ENCODE measurements around the gene VRK1.
"Not testable (repeated sequence)": the region's sequence is repeated elsewhere in the genome, so short reads cannot be mapped to it uniquely, and the experiment has no call there.

VRK1 gene, protein sequence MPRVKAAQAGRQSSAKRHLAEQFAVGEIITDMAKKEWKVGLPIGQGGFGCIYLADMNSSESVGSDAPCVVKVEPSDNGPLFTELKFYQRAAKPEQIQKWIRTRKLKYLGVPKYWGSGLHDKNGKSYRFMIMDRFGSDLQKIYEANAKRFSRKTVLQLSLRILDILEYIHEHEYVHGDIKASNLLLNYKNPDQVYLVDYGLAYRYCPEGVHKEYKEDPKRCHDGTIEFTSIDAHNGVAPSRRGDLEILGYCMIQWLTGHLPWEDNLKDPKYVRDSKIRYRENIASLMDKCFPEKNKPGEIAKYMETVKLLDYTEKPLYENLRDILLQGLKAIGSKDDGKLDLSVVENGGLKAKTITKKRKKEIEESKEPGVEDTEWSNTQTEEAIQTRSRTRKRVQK

DNA sequence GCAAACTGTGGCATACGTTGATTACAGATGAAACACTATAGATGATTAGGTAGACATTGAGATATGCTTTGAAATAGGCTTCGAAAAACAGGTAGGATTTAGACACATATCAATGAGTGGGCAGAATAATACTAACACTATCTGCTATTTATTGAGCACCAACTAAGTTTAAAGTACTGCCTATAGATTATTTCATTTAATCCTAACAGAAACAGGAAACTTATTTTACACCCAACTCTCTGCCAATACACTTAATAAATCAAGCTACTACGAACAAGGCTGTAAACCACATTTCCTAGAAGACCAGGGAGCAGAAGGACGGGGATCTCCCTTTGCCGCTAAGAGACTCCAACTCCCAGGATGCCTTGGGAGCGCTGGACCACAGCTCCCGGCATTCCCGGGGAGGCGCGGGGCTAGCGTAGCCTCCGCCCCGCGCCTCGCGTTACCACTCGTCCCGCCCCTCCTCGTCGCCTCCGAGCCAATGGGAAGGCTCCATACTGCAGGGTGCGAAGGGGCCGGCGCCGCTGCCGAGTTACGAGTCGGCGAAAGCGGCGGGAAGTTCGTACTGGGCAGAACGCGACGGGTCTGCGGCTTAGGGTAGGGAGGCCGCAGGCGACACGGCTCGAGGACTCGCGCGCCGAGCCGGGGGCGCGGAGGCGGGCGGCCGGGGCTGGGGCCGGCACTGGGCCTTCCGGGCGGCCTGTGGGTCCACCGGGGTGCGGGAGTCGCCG lies at the start of gene VRK1:
Gene VRK1 (plus strand): TSS at position 532 of the 731 bp plus-strand sequence. CDS start 36,090 bp downstream, outside the sequence.
- peak; percentile 95 for DNase-seq

DNA sequence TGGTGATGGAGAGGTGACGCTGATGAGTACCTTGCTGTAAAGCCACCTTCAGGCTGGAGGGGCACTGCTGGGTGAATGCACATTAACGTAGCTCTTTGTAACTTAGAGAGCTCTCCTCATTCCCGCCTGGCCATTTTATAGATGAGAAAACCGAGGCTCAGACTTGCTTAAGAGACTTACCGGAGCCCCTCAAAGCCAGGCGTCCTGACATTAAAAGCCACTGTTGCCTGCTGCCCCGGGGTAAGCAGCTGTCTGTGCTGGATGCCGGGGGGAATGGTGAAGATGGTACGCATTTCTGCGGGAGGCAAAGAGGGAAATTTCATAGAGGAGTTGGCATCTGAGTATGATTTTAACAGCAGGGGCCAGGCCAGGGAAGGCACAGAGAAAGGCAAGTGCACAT lies 49.6 kb upstream of the VRK1 start:
- no peak for DNase-seq

DNA sequence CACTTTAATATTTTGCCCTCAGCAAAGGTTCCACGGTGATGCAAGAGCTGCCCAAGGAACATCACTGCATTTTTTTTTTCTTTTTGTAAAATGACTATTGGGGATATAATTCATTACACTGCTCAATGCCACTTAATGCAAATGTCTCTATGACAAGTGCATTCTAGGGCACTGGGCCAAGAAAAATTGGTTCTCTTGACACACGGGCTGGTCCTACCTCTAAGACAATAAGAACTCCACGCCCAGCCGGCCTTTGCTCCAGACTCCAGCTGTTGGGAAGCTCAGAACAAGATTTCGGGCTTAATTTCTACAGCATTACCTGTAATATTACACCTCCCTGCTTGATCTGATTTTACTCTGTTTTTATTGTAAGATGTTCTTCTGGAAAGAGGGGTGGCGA lies 48.8 kb upstream of the VRK1 start:
- no peak for DNase-seq

DNA sequence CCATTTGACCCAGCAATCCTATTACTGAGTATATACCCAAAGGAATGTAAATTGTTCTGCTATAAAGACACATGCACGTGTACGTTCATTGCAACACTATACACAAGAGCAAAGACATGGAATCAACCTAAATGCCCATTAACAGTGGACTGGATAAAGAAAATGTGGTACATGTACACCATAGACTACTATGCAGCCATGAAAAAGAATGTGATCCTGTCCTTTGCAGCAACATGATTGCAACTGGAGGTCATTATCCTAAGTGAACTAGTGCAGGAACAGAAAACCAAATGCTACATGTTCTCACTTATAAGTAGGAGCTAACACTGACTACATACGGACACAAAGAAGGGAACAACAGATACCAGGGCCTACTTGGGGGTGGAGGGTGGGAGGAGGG lies 45.7 kb upstream of the VRK1 start:
- no peak for DNase-seq

DNA sequence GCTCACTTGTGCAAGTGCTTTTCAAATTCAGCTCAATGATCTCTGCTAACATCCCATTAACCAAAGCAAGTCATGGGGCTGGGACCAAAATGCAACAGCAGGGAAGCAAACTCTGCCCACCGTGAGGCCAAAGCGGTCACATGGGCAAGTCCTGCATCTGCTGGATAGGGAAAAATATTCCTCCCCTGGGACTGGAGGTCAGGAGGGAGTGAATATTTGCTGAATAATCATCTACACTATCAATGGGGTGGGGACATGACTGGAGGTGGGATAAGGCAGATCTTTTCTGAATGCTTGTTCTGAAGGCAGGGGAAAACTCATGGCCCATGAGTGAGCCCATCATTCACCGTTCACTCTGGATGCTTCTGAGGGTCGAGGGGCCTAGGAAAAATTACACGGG lies 45.1 kb upstream of the VRK1 start:
- DNase-seq, result no peak

DNA sequence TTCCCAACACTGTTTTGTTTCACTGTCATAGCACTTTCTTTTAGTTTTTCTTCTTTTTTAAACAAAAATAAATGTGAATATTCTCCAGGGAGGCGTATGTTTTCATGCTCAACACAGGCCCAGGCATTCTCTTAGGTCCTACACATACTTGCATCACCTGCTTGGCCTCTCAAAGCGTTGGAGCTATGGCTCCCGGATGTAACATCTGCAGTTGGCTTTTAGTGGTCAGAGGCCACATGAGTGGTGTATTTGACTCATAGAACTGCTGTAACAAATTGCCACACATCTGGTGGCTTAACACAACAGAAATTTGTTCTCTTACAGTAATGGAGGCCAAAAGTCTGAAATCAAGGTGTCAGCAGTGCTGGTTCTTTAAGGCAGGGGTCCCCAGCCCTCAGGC lies 44.6 kb upstream of the VRK1 start:
- no peak for DNase-seq

DNA sequence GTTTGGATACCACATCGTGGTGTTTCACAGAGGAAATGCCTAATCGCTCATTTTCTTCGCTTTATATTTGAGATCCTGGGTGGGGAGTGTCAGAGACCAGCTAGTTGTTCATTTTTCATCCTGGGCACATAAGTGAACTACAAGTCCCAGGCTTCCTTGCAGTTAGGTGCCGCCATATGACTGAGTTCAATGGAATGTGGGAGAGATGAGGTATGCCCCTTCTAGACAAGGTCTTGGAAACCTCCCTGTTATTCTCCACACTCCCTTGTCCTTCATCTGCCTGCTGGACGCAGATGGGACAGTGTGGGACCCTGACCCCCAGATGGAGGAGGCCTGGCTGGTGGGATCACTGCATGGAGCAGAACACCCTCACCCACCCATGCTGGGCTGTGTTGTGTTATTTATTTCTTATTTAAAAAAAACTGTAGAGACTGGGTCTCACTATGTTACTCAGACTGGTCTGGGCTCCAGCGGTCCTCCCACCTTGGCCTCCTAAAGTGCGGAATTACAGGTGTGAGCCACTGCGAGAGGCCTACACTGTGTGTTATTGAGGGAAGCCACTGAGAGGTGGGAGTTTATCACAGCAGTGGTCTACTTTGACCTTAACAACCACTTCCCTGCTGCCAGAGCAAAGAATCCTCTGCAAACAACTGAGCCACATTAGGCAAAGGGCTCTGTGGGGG lies 42.9 kb upstream of the VRK1 start:
- no peak for DNase-seq

DNA sequence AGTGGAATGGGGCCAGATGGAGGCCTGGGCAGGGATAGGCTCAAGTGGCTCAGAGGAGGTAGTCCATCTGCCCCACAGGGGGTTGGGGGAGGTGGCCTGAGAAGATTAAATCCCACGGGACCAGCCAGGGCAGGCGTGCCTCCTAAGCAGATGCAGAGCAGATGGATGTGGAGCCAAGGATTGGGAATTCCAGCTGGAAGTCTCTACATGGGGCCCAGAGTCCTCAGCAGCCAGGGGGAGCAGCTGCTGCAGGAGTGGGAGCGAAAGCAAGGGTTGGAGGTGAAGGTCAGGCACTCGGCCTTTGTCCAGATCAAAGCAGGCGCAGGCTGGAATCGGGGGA lies 42.4 kb upstream of the VRK1 start:
- DNase-seq, result no peak

DNA sequence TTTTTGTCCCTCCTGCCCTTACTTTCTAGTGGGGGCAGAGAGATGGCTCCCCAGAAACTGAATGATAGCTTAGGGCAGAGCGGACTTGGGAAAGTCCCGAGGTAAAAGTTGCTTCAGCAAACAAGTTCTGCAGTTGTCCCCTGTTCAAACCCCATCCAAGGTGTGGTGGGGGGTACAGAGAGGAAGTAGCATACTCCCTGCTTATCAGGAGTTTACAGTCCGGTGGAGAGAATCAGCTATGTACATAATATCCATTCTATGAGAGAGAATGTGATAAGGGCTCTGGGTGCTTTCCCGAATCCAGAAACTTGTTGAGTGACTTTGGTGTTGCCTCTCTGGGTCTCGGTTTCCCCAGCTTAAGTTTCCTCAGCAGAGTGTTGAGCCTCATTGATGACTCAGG lies 40.4 kb upstream of the VRK1 start:
- no peak for DNase-seq

DNA sequence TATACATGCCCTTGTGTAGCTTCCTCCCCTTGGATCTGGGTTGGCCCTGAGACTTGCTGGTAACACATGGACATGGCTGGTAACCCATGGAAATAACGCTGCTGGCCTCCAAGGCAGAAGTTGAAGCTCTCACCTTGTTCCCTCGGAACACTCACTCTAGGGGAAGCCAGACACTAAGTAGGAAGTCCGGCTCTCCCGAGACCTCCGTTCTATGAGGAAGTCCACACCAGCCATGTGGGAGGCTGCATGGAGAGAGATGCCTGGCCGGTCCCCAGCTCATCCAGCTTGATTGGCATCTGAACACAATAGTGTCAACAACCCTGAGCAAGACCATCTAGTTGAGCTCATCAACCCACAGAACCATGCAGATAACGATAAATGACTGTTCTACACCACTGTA lies 39.7 kb upstream of the VRK1 start:
- DNase-seq, result no peak

DNA sequence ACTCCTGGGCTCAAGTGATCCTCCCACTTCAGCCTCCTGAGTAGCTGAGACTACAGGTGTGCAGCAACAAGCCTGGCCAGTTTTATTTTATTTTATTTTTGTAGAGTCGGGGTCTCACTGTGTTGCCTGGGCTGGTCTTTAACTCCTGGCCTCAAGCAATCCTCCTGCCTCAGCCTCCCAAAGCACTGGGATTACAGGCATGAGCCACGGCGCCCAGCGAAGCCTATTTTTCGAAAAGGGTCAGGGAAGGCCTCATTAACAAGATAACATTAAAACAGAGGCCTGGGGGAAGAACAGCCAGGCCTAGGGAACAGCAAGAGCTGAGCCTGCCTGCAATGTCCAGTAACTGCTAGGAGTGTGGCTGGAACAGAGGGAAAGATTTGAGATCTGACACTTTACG lies 36.1 kb upstream of the VRK1 start:
- DNase-seq, result no peak

DNA sequence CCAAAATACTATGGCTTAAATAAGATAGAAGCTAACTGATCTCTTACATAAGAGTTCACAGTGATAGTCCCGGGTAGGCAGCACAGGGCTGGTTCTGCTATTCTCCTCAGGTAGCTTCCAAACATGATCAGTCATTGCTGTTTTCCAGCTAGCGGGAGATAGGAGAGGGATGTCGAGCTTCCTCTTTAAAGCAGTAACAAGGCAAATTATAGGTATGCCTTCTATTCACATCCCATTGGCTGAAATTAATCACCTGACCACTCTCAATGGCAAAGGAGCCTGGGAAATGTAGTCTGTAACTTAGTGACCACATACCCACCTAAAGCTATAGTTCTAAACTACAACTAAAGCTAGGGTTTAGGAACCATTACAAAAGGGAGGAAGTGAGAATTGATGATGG lies 34.5 kb upstream of the VRK1 start:
- DNase-seq, result no peak

DNA sequence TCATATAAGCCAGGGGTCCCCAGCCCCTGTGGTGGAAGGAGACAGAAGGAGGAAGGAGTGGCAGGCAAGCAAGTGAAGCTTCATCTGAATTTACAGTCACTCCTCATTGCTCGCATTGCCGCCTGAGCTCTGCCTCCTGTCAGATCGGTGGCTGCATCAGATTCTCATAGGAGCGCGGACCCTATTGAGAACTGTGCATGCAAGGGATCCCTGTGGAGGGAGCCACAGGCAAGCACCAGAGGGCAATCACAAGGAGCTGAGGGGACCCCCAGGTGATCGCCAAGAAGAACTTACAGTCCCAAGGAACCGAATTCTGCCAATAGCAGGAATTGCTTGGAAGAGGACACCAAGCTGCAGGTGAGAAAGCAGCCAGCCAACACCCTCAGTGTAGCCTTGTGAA lies 33.2 kb upstream of the VRK1 start:
- no peak for DNase-seq

DNA sequence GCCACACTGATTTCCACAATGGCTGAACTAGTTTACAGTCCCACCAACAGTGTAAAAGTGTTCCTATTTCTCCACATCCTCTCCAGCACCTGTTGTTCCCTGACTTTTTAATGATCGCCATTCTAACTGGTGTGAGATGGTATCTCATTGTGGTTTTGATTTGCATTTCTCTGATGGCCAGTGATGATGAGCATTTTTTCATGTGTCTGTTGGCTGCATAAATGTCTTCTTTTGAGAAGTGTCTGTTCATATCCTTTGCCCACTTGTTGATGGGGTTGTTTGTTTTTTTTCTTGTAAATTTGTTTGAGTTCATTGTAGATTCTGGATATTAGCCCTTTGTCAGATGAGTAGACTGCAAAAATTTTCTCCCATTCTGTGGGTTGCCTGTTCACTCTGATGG lies 32.0 kb upstream of the VRK1 start:
- DNase-seq, result not testable (repeated sequence)

DNA sequence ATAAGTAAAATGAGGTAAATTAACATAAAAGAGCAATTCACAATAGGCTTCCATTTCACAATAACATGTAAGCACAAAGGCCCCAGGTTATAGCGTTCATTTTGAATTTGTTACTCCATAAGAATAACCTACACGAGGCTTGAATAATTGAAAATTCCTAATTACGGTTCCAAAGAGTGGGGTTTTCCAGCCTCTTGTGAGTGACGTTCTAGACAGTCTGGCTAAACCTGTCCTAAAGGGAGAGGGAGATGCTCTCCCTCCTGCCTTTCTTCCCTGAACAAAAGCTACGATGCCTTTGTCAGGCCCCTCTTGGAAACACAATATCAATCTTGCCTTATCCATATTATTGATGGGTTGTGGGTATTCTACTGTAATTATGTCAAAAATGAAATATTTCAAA lies 24.3 kb upstream of the VRK1 start:
- DNase-seq, result no peak

DNA sequence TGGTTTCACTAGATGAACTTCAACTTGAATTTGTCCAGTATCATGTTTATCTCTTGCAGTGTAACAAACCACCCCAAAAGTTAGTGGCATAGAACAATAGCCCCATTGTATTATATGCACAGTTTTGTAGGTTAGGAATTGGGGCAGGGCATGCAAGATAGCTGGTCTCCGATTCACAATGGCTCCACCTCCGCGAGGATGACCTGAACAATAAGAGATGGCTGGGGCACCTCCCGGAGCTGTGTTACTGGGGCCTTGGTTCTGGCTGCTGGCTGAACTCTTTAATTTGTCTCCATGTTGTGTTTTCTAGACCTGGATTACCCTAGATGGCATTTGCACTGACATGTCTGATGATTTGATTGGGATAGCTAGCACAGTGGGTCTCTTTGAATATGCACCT lies 20.4 kb upstream of the VRK1 start:
- DNase-seq, result no peak

DNA sequence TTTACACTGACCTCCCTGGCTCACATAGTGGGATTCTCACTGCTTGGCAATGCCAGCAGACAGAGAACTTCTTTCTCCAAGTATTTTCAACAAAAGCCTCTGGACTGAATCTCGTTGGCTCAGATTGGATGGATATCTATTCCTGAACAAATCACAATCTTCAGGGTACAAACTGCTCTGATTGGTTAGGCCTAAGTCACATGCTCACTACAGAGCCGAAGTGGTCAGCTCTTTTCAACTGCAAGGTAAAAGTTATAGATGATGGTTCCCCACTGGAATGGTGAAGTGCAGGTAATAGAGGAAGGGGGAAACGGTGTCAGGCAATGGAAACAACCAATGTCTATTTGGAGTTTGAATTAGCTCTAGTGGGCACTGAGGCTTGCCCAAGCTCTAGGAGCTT lies 16.7 kb upstream of the VRK1 start:
- DNase-seq, result no peak

DNA sequence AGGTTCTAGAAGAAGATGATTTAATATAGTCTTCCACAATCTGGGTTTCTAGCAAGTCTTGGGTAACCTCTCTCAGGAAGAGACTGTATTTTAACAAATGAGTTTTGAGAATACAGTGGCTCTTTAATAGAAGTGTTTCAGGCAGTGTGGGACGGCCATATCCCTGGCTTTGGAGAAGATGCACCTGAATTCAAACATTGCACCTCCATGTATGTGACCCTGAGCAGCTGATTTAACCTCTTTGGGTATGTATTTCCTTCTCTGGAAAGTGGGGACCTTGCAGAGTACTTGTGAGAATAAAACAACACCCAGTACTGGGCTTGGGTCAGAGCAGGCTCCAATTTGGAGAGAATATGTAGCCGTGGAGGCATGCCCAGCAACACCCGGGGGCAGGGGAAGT lies 15.8 kb upstream of the VRK1 start:
- no peak for DNase-seq

DNA sequence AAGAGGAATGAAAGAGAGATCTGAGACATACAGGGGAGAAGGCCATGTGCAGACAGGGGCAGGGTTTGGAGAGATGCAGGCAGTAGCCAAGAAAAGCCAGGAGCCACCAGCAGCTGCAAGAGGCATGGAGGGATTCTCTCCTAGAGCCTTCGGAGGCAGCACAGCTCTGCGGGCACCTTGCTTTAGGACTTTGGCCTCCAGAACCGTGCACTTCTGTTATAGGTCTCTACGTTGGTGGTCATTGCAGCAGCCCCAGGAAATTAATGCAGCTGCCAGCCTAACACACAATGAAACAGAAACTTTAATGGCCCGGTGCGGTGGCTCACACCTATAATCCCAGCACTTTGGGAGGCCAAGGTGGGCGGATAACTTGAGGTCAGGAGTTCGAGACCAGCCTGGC lies 14.7 kb upstream of the VRK1 start:
- DNase-seq, result no peak

DNA sequence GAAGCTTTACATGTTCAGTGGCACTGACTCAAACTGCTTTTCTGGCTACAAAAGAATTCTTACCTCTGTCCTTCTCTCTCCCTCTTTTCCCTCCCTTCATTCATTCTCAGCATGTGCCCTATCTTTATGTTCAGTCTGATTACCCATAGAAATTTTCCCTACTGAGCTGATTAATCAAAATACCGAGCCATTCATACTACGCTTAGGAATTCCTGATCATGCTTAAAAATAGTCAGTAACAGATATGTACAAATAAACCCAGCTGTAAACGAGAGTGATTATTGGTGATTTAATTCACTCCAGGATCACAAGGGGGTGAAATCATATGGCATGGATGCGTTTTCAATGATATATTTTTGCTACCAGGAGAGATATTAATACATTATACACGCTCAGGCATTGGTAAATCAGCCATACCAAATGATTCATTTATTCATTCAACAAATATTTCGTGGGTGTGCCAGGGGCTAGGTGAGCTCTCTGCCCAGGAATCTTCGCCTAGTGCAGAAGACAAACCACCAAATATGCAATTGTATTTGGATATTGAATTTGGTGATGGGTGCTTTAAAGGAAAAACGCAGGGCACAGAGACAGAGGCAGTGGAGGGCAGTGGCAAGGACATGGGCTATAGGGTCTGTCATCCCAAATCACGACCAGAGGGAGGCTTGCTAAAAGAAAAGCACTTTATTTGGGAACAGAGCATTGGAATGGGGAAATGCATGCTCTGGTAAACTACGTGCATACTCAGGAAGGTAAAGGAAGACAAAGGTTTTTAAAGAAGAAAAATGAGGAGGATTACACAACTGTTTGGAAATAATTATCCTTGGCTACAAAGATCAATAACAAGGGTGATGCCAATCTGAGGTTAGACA lies 13.9 kb upstream of the VRK1 start:
- DNase-seq, result no peak

DNA sequence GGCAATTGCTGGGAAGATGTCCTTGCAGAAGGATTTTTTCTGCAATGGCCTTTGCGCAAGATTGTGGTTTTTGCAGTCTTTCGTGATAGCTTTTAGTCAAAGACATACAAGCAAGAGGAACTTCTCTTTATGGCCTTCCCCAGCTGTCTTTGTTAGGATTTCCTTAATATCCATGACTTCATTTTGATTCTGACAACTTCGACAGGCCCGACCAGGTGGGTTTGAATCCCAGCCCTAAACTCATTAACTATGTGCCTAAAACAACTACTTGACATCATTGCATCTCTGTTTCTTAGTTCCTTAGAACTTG lies 13.3 kb upstream of the VRK1 start:
- DNase-seq, result no peak

DNA sequence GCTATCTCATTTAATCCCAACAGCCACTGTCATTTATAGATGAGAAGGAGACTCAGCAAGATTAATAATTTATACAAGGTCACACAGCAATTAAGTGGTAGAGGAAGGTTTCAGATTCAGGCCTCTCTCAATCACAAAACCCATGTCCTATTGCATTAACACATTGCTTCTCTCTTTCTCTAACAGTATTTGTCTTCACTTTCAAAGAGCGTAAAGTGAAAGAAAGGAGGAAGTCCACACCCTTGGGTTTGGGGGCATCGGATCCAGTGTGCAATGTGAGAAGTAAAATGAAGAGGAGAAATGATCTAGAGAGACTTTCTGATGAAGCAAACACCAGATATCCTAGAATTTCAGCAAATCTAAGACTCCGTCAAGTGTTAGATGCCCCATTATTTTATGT lies 7.0 kb upstream of the VRK1 start:
- no peak for DNase-seq

DNA sequence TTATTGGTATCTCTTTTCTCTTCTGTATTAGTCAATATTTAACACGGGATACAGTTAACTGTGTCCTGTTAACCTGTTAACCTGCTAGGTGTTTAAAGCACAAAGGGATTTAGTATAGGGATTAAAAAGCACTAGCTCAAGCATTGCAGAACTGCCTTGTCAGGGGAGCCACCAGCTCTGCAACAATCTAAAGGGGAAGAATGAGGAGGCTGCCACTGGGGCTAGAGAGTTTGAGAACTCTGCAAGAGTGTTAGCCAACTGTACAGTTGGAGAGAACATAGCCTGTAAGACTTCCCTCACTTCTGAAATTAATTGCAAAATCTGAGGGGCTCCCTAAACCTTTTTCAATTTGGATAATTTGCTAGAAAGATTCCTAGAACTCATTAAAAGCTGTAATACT lies 6.5 kb upstream of the VRK1 start:
- no peak for DNase-seq
